HG02642 (cell line): ENCODE measurements around the gene FANCC.
"Not testable (repeated sequence)": the region's sequence is repeated elsewhere in the genome, so short reads cannot be mapped to it uniquely, and the experiment has no call there.

Experiments used
- ATAC-seq: cut with Tn5 transposase; IDR thresholded peaks from one replicate; pipeline ENCODE4 v1.9.1; 2021; ENCODE audit warnings: mild to moderate bottlenecking; ENCODE audit not compliant: unreplicated experiment, poor library complexity

The FANCC gene

DNA sequence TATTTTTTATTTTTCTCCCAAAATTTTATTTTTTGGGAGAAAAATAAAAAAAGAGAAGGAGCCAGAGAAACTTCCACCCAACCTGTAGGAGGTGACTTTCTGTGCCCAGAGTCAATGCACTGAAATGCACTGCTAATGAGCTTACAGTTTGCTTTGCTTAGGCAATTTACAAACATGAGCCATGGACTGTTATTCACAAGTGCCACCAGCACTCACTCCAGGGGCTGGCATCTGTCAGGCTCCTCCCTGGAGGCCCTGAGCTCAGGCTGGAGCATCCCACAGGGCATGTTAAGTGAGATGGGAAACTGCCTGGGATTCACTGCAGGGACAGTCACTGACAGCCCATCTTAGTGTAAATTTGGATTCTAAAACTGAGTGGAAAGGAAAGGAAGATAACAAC, 74.9 kb downstream of the FANCC start:
- no peak for ATAC-seq

DNA sequence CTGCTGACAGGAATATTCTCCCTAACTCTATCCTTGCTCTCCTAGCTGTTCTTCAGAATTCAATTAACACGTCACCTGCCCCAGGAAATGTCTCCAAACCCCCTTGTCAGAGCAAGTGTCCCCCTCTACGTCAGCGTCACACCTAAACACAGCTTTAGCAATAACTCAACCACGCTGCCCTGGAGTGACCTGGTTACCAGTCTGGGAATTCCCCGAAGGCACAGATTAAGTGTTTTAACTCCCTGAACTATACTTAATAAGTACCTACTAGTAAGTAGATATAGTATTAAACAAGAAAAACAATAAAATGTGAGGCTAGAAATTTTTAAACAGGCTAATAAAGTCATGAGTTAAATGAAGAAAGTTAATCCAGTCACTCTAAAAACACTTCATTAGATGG, 78.4 kb downstream of the FANCC start:
- ATAC-seq, result no peak

- ATAC-seq, result no peak
These were observed 80.2 kb downstream of the FANCC start for GRCh38 chr9:95237336-95237735.

GRCh38 chr9:95230046-95230445, 87.5 kb downstream of the FANCC start:
- ATAC-seq, result no peak

GRCh38 chr9:95229230-95229915, 88.1 kb downstream of the FANCC start:
- no peak for ATAC-seq

DNA sequence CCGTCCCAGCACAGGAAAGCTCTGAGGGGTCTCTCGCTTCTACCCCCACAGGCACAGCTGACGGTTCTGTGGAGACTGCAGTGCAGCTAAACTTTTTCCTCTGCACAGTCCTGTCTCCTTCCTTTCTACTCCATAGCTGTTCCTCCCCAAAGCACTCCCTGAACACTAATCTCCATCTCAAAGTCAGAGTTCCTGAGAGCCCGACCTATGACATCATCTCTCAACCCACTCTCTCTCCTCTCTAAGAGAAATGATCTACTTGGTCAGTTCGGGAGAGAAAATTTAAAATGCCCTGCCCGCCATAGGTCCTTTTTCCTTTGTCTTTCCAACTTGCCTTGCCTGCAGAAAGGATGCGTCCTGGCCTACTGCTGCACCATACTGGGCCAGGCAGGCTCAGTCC, 90.6 kb downstream of the FANCC start:
- no peak for ATAC-seq

- ATAC-seq, result no peak
These were observed 91.8 kb downstream of the FANCC start for GRCh38 chr9:95225726-95226106.

DNA sequence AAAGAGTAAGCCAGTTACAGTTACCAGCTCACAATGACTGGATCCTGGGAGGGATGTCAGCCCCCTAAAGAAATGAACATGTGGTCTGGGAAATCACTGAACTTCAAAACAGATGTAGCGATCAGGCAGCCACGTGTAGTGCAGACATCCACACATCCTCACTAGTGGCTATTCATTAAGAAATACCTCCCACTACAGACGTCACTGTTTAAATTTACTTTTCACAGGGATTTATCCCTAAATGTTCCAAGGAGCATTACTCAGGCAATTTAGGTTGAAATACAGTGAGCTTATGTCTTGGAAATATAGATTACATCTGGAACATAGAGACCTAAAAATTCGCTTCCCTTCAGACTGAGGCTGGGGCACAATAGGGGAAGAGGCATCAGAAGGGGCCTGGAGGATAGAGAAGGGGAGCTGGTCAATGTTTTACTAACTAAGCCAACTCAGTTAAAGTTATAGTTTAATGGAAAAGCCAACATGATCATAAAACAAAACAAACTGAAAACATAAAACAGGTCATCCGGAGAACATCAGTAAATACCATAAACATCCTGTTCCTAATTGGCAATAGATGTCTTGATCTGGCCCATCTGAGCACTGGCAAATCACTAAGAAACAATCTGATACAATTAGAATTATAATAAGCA, 92.3 kb downstream of the FANCC start:
- ATAC-seq, result no peak

DNA sequence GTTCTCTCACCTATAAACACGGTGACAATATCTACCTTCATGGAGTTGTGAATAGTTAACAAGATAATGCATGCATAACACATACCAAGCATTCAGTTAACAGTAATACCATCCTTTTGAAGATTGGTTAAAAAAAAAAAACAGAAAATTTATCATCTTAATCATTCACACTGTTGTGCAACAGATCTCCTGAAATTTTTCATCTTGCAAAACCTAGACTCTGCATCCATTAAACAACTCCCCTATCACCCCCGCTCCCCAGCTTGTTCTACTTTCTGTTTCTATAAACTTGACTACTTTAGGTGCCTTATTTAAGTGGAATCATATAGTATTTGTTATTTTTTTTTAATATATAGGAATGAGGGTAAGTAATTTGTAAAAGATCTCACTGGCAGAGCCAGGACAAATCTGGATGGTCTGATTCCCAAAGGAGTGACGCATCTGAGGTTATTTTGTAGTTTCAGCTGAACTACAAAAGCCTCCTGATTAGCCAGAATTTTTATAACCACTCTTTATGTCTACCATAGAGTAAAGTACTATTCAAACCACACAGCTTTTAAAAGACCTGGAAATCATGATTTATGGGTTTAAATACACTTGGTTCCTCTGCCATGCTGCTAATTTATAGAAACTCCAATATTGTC, 93.0 kb downstream of the FANCC start:
- ATAC-seq, result no peak

GRCh38 chr9:95220352-95220751, 97.2 kb downstream of the FANCC start:
- ATAC-seq, result not testable (repeated sequence)

GRCh38 chr9:95218773-95219172, 98.7 kb downstream of the FANCC start:
- no peak for ATAC-seq

GRCh38 chr9:95217936-95218335, 99.6 kb downstream of the FANCC start:
- no peak for ATAC-seq

DNA sequence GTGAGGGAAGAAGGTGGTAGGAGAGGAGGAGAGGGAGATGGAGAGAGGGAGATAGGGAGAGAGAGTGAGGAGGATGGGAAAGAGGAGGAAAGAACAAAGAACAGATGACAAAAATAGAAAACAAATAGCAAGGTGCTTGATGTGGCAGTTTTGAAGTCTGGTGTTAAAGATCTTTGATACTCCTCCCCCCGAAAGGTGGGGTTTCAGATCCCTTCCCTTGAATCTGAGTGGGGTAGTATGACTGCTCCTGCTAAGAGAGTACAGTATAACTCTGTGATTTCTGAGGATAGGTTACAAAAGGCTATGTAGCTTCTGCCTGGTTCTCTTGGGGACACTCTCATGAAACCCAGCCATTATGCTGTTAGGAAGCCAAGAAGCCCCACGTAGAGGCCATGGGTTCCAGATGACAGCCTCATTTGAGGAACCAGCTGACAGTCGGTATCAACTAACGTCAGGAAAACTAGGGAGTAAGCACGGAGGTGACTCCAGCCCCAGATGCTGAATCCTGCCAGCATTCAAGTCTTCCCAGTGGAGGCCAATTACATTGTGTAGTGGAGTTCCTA, 102.1 kb downstream of the FANCC start:
- no peak for ATAC-seq

- ATAC-seq, result no peak
These were observed 104.4 kb downstream of the FANCC start for GRCh38 chr9:95213117-95213516.

DNA sequence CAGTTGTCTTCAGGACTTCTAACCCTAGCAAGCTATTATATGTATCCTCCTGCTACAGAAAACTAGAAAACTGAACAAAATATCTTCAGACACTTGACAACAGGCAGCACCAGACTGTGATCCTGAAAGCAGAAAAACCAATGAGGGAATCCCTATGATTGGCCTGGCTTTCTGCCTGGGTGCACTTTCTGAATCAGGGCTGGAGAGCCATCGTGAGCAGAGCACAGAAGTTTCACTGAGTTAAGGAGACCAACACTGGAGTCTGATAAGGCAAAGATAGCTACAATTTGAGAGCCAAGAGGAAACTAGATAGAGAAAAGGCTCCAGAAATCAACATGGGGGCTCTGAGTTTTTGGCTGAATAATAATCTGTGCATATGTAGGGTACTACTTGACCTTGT, 106.5 kb downstream of the FANCC start:
- ATAC-seq, result no peak

DNA sequence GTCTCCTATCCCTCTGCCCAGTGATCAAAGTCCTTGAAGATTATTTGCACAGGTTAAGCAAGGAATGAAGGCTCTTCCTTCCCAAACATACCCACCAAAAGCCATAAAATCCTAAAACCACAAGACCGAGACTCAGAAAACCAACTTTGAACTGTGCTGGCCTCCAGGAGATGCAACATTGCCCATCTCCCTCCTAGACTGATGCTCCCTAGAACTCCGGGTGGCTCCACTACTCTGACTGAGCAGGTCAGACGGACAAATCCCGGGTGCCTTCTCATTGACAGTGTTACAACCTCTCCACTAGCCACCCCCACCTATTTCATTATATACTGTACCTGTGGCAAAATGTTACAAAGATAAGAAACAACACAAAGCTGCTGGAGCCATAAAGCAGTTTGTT, 110.1 kb downstream of the FANCC start:
- no peak for ATAC-seq

DNA sequence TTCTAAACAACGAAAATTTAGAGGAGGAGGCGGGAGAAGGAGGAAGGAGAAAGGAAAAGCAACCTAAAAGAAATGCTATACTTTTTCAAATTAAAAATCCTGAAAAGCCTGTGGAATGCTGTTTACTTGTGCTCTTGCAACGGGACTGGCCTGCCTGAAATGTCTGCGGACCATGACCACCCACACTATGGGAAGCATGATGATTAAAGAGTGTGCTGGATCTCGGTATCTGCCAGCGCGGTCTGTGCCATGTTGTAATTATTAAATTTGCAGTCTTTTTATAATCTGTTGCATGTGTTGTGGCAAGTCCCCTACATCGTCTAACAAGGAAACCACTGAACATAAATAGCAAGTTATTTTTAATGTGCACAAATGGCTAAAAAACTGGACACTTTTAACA, 111.4 kb downstream of the FANCC start:
- ATAC-seq, result no peak

GRCh38 chr9:95204710-95205109, 112.8 kb downstream of the FANCC start:
- ATAC-seq, result no peak

GRCh38 chr9:95204310-95204709, 113.2 kb downstream of the FANCC start:
- ATAC-seq, result no peak

- ATAC-seq, result not testable (repeated sequence)
These were observed 114.5 kb downstream of the FANCC start for GRCh38 chr9:95203019-95203418.

GRCh38 chr9:95202076-95202681, 115.3 kb downstream of the FANCC start:
- no peak for ATAC-seq
